Measurements from ENCODE around the gene BEGAIN.

The BEGAIN gene

GRCh38 chr14:100569734-100570286 is 17.4 kb downstream of the BEGAIN start:
- no peak for DNase-seq (ENCODE audit: low read depth)
- TF ChIP-seq MAX (IDR thresholded peaks at IDR 0.05; ENCODE audit: low read depth, low read length): no peak
- no peak for TF ChIP-seq CTCF (IDR thresholded peaks at IDR 0.05; ENCODE audit: low read depth, low read length)
- TF ChIP-seq MYC (IDR thresholded peaks at IDR 0.05; ENCODE audit: low read depth, low read length): no peak
- TF ChIP-seq POLR2A (IDR thresholded peaks at IDR 0.05; ENCODE audit: extremely low read depth, insufficient read length): no peak
- H3K4me3 ChIP-seq (ENCODE audit: low read depth, low read length): no peak overlapping the region

DNA sequence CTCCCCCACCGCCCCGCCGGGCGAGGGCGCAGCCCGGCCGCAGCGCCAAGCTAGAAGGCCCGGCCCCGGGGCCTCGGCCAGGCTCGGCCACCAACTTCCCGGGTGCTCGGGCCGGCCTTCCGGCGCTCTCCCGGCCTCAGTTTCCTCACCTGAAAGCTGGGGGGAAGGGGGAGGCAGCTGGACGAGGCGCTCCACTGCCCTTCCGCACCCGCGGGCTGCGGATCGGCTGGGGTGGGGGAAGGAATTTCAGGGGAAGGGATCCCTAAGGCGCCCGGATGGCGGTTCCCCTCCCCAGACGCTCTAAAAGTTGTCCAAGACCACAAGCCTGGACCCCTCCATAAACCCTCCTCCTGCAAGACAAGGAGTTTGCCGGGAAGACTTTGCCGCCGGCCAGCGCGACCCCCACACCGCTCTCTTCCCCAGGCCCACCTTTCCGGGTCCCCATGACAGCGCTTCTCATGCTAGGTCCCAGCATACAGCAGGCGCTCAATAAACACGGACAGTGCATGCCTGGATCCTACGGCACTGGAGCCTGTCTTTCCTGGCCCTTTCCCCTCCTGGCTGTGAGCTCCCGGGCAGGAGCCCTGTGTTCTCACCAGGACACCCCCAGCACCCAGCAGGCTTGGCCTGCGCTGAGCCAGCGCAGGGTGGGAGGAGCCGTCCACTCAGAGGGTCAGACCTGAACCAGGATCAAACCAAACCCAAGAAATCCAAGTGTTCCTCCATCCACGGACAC is 18.1 kb downstream of the BEGAIN start:
- no peak for TF ChIP-seq MAX (IDR thresholded peaks at IDR 0.05; ENCODE audit: low read depth, low read length)
- TF ChIP-seq CTCF (IDR thresholded peaks at IDR 0.05; ENCODE audit: low read depth, low read length): no peak
- TF ChIP-seq MYC (IDR thresholded peaks at IDR 0.05; ENCODE audit: low read depth, low read length): no peak
- TF ChIP-seq POLR2A (IDR thresholded peaks at IDR 0.05; ENCODE audit: extremely low read depth, insufficient read length): no peak
- no peak overlapping the region for H3K4me3 ChIP-seq (ENCODE audit: low read depth, low read length)
- no peak for DNase-seq (ENCODE audit: low read depth)

DNA sequence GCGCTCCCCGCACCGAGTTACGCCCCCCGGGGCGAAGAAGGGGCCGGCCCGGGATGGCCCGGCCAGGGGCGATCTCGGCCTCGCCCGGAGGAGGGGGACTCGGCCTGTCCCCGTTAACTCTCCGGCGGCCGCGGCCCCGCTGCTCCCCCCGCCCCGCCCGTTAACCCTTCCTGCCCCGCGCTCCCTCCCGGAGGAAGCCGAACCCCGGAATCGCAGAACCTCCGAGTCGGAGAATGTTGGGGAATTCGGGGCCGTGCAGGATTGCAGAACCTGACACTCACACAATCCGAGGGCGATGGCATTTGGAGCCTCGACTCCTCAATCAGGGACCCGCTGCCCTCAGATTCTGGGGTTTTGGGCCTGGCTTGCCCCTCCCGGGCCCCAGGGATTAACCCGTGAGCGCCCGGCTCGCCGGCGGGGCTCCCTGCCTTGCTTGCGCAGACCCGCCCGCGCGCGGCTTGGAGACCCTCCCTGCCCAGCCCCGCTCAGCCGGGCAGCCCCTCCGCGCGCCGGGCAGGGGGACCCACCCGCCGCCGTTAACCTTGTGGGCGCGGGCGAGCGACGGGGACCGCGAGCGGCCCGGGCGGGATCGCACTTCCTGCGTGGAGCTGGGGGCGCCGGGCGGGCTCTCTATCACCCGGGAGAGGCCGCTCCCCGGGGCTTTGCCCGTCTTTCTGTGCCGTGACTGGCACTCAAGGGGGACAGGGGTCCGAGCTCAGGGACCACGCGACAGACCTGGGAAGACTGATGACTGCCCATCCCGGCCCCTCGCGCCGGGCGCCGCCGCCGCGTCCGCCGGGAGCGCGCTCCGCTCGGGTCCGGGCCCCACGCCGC is 18.8 kb downstream of the BEGAIN start:
- TF ChIP-seq CTCF (IDR thresholded peaks at IDR 0.05; ENCODE audit: low read depth, low read length): no peak
- TF ChIP-seq MAX (IDR thresholded peaks at IDR 0.05; ENCODE audit: low read depth, low read length): no peak
- TF ChIP-seq MYC (IDR thresholded peaks at IDR 0.05; ENCODE audit: low read depth, low read length): no peak
- TF ChIP-seq POLR2A (IDR thresholded peaks at IDR 0.05; ENCODE audit: extremely low read depth, insufficient read length): no peak
- no peak for DNase-seq (ENCODE audit: low read depth)
- no peak overlapping the region for H3K4me3 ChIP-seq (ENCODE audit: low read depth, low read length)

- TF ChIP-seq CTCF (IDR thresholded peaks at IDR 0.05; ENCODE audit: low read depth, low read length) (no peak), POLR2A (IDR thresholded peaks at IDR 0.05; ENCODE audit: extremely low read depth, insufficient read length) (no peak), MAX (IDR thresholded peaks at IDR 0.05; ENCODE audit: low read depth, low read length) (no peak), MYC (IDR thresholded peaks at IDR 0.05; ENCODE audit: low read depth, low read length) (no peak)
- no peak for DNase-seq (ENCODE audit: low read depth)
- no peak overlapping the region for H3K4me3 ChIP-seq (ENCODE audit: low read depth, low read length)
Observed at GRCh38 chr14:100567877-100568163, 19.4 kb downstream of the BEGAIN start.

- TF ChIP-seq POLR2A (IDR thresholded peaks at IDR 0.05; ENCODE audit: extremely low read depth, insufficient read length) (no peak), MAX (IDR thresholded peaks at IDR 0.05; ENCODE audit: low read depth, low read length) (no peak), MYC (IDR thresholded peaks at IDR 0.05; ENCODE audit: low read depth, low read length) (no peak), CTCF (IDR thresholded peaks at IDR 0.05; ENCODE audit: low read depth, low read length) (no peak)
- no peak overlapping the region for H3K4me3 ChIP-seq (ENCODE audit: low read depth, low read length)
- DNase-seq (ENCODE audit: low read depth): no peak
Observed at GRCh38 chr14:100567009-100567876, 20.0 kb downstream of the BEGAIN start.

Measured in NB4 (cell line).